ENCODE measurements around the gene LAIR2. TPM values are rescaled to one million over a fixed set of nuclear protein-coding genes. Genes with fewer than 3 reads are reported as not detected.

The LAIR2 gene
- total RNA-seq, 2 experiments from 2014 or later, result not detected

DNA sequence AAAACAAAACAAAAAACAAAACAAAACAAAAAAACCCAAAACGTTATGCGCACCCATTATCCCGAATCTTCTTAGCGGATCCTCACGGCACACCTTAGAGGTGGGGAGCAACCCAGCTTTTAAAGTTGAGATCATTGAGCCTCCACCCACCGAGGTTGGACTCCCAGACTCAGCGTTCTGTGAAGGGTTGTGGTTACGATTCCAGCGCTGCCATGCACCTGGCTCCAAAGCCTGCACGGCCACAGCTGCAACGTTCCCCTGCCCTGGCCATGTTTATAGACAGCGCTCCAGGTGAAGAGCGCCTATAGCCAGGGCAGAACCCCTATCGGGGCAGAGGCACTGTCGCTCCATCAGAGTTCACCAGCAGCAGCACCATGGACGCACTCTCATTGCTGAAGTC lies 52.3 kb downstream of the LAIR2 start:
- Mint-ChIP-seq H3K36me3 (no peaks in the 10 kb centered on the region), H3K4me1 (ENCODE audit: low read depth) (no peaks in the 10 kb centered on the region), H3K27me3 (peaks cover 18% of the 10 kb centered on the region), H3K4me3 (no peak overlapping the region), H3K27ac (no peak overlapping the region), H3K9me3 (no peaks in the 10 kb centered on the region)
- DNase-seq, result no peak
- CTCF ChIA-PET, result interaction anchor here (1.4 kb wide), 1 partner anchor 120 kb away, joined by 3 read pairs; no protein-coding TSS in a partner anchor
- POLR2A ChIA-PET, result no interaction called here
- intact Hi-C loops (cut with micrococcal nuclease), result no loop called here

DNA sequence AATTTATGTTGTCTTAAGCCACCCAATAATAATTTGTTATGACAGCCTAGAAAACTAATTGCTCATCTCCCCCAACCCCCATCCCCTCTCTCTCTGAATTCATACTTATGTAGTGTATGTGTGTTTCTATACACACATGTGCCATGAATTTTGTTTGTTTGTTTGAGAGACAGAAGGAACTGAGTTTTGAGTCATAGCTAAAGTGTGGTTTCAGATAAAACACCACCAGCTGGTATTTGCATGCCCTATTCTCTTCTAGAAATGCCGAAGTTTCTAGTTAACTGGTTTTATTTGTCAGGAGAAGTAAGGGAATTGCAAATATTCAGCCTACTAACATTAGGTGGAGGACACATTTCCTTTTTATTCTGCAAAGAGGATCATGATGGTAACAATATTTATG lies 53.6 kb downstream of the LAIR2 start:
- ChIA-PET POLR2A (no interaction called here), CTCF (interaction anchor here (1.4 kb wide), 1 partner anchor 118 kb away, joined by 3 read pairs; no protein-coding TSS in a partner anchor)
- intact Hi-C loops (cut with micrococcal nuclease), result no loop called here
- DNase-seq, result no peak
- Mint-ChIP-seq H3K27me3 (peaks cover 16% of the 10 kb centered on the region), H3K9me3 (no peaks in the 10 kb centered on the region), H3K36me3 (no peaks in the 10 kb centered on the region), H3K4me3 (no peak overlapping the region), H3K4me1 (ENCODE audit: low read depth) (no peaks in the 10 kb centered on the region), H3K27ac (no peak overlapping the region)

DNA sequence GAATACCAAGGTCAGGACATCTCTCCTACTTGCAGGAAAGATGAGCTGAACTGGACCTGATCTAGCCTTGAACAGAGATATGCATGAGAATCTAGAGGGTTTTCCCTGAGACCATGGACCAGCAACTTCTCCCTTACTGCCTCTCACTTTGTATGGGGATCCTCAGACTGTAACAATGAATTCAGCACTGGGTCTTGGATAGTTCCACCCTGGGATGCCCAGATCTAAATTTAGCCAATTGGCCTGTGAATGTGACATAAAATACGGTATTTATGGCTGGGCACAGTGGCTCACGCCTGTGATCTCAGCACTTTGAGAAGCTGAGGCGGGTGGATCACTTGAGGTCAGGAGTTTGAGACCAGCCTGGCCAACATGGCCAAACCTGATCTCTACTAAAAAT lies 55.7 kb downstream of the LAIR2 start:
- intact Hi-C loops (cut with micrococcal nuclease), result no loop called here
- Mint-ChIP-seq H3K27me3 (peaks cover 15% of the 10 kb centered on the region), H3K9me3 (no peaks in the 10 kb centered on the region), H3K4me3 (no peak overlapping the region), H3K4me1 (ENCODE audit: low read depth) (no peaks in the 10 kb centered on the region), H3K36me3 (no peaks in the 10 kb centered on the region), H3K27ac (no peak overlapping the region)
- POLR2A ChIA-PET, result interaction anchor here (0.8 kb wide), 1 partner anchor 357 kb away, joined by 4 read pairs; no protein-coding TSS in a partner anchor
- CTCF ChIA-PET, result interaction anchor here (0.6 kb wide), 1 partner anchor 198 kb away, joined by 3 read pairs; no protein-coding TSS in a partner anchor
- no peak for DNase-seq

Other genes with a start within 250 kb of the LAIR2 start
- gene LILRB5, start 245.6 kb upstream of the LAIR2 start, total RNA-seq, result not detected
- gene LILRB2, start 221.7 kb upstream of the LAIR2 start, total RNA-seq, result not detected
- gene LILRA5, start 189.7 kb upstream of the LAIR2 start, total RNA-seq, result not detected
- gene LILRA4, start 163.7 kb upstream of the LAIR2 start, total RNA-seq, result not detected
- gene LAIR1, start 137.9 kb upstream of the LAIR2 start, total RNA-seq, result 1 to 10 TPM; 4.9 to 5.7 TPM
- gene TTYH1, start 87.4 kb upstream of the LAIR2 start, total RNA-seq, result not detected
- 100 to 1,000 TPM; 163 to 176 TPM for gene LENG8, start 53.6 kb upstream of the LAIR2 start, total RNA-seq
- 1 to 10 TPM; 5.3 to 5.6 TPM for gene LENG9, start 39.1 kb upstream of the LAIR2 start, total RNA-seq
- gene CDC42EP5, start 29.5 kb upstream of the LAIR2 start, total RNA-seq, result not detected
- not detected for gene LILRA2, start 71.0 kb downstream of the LAIR2 start, total RNA-seq
- not detected for gene LILRA1, start 90.8 kb downstream of the LAIR2 start, total RNA-seq
- gene LILRB1, start 127.7 kb downstream of the LAIR2 start, total RNA-seq, result not detected
- gene LILRB4, start 160.2 kb downstream of the LAIR2 start, total RNA-seq, result not detected
- gene KIR3DL3, start 221.6 kb downstream of the LAIR2 start, total RNA-seq, result not detected
- not detected for gene KIR2DL3, start 235.7 kb downstream of the LAIR2 start, total RNA-seq

Data from activated CD4-positive, alpha-beta memory T cell treated with anti-CD3 and anti-CD28 coated beads for 36 hours (primary cell).